Right kidney (tissue), 1 donor: Measurements from ENCODE around the gene MICB.
"Not testable (repeated sequence)": the region's sequence is repeated elsewhere in the genome, so short reads cannot be mapped to it uniquely, and the experiment has no call there.

ENCODE experiments used
- DNase-seq: peaks from one replicate; pipeline ENCODE4 v3.0.0-alpha.2; 2016

Gene MICB

DNA sequence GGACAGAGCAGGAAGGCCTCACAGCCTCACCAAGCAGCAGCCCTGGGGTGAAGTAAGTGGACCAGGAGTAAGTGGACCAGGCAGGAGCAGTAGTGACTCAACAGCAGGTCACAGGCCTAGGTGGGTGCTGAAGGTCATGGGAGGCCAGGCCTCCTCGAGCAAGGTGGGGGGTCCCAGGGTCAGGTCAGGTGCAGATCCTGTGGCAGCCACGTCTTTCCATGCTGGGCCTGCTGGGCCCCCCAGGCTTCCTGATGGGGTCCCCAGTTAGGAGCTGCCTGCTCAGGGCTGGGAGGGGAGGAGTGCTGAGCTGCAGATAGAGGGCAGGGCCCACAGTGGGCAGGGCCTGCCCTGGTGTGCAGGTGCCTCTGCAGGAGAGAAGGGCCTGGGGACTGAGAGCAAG is 11.1 kb downstream of the MICB start:
- not testable (repeated sequence) for DNase-seq

DNA sequence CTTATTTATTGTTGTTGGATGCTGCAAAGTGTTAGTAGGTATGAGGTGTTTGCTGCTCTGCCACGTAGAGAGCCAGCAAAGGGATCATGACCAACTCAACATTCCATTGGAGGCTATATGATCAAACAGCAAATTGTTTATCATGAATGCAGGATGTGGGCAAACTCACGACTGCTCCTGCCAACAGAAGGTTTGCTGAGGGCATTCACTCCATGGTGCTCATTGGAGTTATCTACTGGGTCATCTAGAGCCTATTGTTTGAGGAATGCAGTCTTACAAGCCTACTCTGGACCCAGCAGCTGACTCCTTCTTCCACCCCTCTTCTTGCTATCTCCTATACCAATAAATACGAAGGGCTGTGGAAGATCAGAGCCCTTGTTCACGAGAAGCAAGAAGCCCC is 12.1 kb downstream of the MICB start:
- no peak for DNase-seq

DNA sequence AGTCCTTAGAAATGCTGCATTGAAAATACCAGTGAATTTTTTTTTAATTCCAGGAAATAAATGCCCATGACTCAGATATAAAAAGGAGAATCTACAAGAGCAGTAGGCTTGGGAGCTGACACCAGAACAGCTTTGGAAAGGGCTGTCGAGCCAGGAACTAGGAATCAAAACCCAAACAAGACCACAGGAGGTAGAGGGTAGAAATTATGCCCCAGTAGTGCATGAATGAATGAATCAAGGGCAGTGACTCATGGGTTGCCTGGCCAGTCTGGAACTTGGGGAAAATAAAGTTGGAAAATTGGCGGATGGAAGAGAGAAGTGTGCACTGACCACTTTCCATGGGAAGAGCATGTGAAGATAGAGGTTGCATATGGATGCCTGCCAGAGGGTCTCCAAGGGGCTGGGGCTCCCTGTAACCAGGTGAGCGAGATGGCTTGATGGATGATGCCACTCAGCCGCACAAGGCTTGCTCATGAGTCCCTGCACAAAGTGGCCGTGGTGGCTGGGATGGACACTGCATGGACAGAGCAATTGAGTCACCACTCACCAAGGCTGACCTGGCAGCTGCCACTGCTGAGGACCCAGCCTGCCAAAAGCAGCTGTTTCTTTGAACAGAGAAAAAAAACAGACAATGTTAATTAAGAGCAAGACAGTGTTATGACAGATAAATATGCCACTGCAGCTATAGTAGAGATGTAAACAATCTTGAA is 15.7 kb downstream of the MICB start:
- DNase-seq: no peak

DNA sequence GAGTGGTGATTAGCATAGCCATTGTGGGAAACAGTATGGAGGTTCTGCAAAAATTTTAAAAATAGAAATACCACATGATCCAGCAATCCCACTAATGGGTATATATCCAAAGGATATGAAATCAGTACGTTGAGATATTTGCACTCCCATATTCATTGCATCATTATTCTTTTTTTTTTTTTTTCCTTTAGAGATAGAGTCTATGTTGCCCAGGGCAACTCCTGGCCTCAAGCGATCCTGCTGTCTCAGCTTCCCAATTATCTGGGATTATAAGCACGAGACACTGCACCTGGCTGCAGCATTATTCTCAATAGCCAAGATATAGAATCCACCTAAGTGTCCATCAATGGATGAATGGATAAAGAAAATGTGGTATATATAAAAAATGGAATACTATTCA is 23.9 kb downstream of the MICB start:
- no peak for DNase-seq

DNA sequence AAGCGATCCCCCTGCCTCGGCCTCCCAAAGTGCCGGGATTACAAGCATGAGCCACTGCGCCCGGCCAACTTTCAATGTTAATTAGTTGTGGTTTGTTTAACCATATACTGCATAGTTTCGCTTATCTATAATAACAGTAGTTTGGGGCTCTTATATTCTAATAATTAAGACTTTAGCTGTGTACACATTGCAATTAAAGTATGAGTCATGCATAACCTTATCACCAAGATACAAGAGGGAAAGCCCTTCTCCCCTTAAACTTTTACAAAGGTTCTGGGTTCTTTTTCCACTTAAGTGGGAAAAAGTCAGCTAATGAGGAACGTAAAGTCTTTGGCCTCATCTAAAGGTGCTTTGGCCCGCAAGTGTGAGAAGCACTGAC is 27.6 kb downstream of the MICB start:
- no peak for DNase-seq

DNA sequence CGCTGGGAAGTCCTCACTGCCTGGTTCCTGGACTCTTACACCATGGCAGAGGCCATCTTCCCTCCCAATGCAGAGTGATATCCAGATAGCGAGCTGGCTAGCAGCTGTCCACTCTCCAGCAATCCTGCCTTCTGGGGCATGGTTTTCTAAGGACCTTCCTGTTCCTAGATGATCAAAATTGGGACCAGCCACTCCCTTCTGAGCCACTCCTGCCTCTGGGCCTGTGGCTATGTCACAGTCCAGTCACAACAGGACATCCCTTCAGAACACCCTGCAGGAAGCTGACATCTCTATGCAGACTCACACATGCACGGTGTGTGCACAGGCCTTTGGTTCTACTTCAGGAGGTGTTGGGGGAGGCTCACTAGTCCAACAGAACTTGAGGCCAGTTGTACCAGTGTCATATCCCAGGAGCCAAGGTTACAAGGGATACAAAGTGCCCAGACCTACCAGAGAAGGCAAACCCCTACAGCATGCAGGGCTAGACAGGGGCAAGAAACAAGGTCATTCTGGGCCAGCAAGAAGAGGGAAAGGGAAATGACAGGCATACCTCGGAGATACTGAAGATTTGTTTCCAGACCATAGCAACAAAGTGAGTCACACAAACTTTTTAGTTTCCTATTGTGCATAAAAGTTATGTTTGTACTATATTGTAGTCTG is 28.1 kb downstream of the MICB start:
- no peak for DNase-seq

DNA sequence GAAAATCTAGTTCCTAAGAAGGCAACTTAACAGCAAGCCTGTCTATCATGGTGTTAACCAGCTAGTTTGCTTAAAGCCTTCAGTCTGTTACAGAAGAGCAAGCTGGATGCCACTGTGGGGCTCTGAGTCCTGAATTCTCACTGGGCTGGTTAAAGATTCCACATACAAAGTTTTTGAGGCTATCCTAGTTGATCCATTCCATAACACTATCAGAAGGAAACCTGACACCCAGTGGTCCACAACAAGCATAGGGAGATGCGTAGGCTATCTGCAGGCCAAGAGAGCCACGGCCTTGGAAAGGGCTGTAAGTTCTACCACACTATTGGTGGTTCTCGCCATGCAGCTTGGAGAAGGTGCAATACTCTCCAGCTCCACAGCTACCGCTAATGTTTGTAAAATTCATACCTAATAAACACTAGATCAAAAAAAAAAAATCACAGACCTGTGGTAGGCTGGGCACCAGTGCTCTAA is 30.4 kb downstream of the MICB start:
- no peak for DNase-seq

DNA sequence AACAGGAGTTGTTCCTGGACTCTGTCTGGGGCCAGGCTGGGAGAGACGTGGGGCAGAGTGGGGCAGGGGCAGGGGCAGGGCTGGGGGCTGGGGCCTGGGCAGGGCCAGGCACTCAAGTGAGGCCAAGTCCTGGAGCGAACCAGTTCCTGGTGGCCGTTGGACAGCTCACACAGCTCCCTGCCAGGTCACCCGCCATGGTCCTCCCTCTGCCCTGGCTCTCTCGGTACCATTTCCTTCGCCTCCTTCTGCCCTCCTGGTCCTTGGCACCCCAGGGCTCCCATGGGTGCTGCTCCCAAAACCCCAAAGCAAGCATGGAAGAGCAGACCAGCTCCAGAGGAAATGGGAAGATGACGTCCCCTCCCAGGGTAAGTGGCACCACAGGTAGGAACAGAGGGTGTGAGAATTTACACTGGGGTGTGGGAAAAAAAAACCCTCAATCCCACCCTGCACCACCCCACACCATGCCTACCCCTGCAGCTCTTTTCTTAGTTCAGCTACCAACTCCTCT is 30.9 kb downstream of the MICB start, which contains the start of gene MCCD1:
TSS of gene MCCD1 (plus strand) at position 142 of the 508 bp plus-strand sequence. CDS start at position 195, 53 bp downstream.
- DNase-seq: peak; percentile 33

DNA sequence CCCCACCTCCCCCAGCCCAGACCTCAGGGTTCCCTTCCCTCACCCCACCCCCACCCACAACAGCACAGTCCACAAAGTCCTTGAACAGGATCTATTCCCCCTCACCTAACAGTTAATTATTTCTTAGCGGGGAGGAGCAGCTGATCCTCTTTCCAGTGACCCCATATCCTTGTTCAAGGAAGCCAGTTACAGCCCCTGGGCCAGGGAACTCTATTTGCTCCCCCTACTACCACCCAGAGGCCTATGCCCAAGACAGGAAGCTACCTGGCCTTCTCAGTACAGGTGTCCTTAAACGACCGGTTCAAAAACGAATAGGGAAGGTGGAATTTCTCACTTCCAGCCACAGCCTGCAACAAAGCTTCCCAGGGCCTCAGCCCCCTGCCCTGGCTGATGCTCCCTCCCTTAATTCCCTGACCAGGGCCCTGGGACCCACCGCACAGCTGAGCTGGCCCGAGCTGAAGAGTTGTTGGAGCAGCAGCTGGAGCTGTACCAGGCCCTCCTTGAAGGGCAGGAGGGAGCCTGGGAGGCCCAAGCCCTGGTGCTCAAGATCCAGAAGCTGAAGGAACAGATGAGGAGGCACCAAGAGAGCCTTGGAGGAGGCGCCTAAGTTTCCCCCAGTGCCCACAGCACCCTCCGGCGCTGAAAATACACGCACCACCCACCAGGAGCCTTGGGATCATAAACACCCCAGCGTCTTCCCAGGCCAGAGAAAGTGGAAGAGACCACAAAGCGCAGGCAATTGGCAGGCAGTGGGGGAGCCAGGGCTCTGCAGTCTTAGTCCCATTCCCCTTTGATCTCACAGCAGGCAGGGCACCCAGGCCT is 31.6 kb downstream of the MICB start:
- DNase-seq: peak; percentile 25

DNA sequence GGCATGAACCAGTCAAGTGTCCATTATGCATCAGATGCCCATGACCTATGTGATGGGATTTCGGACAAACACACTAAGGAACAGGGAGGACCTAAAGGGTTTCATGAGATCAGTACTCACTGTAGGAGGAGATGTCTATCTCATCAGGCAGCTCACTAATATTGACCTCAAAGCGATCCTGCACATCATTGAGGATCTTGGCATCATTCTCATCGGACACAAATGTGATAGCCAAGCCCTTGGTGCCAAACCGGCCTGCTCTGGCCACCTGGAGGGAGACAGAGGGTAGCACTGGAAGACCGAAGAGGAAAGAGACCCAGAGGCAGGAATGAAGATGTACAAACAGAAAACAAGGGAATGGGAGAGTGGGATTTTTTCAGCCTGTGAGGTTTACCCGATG is 32.7 kb downstream of the MICB start:
- DNase-seq: no peak

DNA sequence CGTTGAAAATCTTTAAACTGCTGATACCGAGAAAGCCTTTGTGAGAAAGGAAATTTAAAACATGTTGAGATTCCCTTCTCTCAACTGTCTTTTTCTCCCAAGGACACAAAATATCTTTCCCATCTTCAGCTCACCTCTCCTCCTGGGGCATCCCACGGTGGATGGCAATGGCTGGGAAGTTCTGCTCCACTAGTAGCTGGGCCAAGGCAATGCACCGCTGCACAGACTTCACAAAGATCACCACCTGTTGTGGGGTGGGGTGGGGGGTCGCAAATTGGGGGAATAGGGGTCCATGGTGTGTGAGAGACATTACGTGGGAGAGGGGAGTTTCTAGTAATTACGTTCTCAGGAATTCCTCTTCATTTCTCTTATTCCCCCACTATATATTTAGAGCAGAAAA is 33.2 kb downstream of the MICB start:
- no peak for DNase-seq

DNA sequence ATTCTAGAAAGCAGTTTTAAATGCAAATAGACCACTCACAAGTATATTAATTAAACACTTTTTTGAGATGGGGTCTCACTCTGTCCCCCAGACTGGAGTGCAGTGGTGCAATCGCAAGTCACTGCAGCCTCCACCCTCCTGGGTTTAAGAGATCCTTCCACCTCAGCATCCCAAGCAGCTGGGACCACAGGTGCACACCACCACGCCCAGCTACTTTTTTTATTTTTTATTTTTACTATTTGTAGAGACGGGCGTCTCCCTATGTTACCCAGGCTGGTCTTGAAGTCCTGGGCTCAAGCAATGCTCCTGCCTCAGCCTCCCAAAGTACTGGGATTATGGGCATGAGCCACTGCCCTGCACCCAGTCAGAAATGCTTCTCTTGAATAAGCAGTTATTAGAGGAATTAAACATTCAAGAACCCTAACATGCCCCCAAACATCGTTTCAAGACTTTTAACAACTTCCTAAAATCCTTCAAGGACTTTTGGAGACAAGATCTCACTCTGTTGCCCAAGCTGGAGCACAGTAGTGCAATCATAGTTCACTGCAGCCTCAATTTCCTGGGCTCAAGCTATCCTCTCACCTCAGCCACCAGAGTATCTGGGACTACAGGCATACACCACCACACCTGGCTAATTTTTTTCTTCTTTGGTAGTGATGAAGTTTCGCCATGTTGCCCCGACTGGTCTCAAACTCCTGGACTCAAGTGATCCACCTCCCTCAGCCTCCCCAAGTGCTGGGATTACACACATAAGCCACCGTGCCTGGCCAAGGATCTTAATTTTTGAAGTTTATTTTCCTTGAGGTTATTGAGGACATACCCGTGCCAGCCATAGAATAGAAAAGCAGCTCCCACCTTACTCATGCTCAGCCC is 34.1 kb downstream of the MICB start:
- DNase-seq: no peak

DNA sequence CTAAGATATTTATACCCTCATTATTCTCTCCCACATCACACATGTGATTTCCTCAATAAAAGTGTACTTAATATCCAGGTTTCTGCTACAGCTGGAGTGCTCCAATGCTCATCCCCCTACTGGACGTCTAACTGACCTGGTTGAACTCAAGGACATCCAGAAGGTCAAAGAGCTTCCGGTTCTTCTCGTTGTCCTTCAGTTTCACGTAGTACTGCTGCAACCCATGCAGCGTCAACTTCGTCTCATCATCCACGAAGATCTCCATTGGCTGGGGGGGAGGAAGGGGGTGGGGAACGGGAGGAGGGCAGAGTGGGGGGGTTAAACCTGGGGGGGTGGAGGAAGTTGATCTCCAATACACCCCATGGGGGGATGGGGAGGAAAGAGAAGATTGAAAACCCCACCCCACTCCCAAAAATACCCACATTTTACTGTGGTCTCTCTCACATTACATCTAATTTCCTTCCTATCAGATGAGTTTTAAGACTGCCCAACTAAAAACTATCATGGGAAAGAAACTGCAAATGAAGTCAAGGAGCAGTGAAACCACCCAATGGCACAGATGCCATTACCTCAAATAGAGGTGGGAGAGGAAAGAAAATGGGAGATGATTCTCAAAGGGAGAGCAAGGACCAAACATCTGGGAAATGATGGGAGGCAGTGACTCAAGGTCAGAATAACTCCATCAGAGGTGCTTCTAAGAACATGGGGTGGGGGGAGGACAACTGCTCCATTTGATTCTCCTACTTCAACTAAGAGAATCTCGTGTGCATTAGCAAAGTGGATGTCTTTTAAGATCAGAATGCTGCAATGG is 34.9 kb downstream of the MICB start:
- no peak for DNase-seq

DNA sequence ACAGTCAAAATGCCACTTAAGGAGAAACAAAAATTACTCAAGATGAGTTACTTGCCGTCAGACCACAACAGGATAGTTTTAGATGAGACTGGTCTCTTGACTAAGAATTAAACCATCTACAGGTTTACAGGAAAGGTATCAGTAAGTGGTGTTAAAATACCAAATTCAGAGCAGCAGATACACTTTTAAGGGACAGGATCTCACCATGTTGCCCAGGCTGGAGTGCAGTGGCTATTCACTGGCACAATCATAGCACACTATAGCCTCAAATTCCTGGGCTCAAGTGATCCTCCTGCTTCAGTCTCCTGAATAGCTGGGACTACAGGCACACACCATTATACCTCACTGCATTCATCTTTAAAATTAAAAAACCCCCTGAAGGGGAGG is 35.5 kb downstream of the MICB start:
- no peak for DNase-seq

DNA sequence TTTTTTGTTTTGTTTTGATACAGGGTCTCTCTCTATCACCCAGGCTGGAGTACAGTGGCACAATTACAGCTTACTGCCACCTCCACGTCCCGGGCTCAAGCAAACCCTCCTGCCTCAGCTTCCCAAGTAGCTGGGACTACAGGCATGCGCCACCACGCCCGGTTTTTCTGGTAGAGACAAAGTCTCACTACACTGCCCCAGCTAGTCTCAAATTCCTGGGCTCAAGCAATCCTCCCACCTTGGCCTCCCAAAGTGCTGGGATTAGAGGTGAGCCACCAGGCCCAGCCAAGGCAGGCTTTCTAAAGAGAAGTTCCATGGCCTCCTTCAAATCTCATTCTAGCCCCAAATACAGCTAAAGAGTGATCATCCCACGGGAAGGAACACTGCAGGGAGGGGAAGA is 36.1 kb downstream of the MICB start:
- DNase-seq: no peak

DNA sequence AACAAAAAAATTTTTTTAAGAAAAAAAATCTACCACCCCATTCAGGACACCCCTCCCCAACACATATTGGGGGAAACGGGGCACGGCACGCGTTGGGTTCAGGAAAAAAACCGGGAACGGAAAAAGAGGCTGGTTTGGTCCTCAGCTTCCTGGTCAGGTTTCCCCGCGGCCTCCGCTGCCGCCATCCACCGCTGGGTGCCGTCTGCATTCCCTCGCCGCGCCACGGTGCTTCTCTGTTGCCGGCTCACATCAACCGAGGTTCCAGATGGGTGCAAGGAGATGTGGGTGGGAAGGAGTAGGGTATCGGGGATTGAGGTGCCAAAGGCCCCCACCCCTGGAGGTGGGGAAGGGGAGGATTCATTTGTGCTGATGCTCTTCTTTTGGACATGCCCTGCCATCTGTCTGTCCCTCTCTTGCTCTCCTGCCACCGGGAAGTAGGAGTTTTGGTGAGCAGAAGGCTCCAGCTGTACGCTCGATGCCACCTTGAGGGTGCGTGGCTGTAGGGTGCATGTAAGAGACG is 36.6 kb downstream of the MICB start:
- no peak for DNase-seq

DNA sequence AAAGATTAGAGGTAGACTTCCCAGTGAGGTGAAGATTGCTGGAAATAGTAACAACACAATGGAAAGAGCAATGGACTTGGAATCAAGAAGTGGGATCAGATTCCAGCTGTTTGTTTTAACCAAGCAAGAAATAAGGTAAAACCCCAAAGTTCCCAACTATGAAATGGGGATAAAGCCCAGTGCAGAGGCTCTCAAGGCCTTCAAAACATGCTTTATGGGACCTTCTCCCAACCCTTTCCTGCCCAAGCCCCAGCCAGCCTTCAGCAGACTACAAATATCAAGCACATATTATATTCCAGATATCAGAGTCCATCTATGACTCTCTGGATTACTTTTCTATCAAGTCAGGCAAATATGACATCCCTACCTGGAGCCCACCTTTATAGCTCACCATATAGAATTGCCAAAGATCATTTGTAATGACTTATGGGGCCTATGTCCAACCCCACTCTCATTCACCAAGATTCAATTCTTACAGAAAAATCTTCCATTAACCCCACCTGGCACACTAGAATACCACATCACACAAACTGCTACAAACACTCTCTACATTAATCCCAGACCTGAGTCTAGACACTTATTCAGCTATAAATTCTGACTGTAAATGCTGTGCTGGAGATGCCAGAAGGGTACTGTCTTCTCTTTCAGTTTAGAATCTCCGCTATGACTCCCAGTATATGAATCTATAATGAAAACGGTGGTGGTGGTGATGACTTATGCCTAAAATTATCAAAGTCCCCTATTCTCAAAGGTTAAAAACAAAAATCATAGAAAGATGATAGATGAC is 37.8 kb downstream of the MICB start:
- DNase-seq: no peak

DNA sequence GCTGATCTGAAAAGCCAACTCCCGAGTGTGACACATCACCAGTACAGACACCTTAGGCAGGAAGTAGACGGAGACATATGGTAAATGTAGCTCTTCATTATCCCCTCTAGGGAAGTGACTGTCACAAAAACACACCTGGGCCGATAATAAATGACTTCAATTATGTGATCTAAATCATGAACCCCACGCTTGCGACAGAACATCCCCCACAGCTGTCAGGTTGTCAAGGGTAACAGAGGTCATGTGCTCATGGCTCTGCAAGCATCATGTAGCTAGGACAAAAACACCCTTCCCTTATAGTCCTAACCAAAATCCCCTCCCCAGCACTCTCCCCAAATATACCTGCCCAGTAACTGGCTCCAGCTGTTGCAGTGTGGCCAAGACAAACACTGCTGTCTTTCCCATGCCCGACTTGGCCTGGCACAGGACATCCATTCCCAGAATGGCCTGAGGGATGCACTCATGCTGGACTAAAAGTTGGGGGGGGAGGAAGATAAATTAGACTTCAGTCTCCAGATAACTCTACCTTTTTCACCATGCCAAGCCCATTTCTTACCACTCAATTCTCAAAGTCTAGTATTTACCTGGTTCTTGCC is 41.0 kb downstream of the MICB start:
- no peak for DNase-seq

DNA sequence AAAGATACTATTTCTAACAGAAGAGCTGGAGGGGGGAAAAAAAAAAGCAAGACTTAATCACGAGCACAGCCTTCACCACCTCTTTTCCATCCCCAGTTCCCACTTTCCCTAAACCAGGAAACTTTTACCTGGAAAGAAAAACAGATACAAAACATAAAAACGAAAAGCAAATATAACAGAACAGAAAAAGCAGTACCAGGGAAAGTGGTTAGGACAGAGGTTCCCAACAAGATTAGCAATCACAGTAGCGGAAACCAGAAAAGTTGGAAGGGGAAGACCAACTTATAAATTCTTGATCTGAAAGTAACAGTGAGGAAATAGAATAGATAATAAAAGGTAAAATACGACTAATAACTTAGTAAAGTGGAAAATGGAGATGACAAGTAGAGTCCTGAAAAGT is 42.7 kb downstream of the MICB start:
- DNase-seq: no peak
